ENCODE data around the gene CDX1.

CDX1 gene

DNA sequence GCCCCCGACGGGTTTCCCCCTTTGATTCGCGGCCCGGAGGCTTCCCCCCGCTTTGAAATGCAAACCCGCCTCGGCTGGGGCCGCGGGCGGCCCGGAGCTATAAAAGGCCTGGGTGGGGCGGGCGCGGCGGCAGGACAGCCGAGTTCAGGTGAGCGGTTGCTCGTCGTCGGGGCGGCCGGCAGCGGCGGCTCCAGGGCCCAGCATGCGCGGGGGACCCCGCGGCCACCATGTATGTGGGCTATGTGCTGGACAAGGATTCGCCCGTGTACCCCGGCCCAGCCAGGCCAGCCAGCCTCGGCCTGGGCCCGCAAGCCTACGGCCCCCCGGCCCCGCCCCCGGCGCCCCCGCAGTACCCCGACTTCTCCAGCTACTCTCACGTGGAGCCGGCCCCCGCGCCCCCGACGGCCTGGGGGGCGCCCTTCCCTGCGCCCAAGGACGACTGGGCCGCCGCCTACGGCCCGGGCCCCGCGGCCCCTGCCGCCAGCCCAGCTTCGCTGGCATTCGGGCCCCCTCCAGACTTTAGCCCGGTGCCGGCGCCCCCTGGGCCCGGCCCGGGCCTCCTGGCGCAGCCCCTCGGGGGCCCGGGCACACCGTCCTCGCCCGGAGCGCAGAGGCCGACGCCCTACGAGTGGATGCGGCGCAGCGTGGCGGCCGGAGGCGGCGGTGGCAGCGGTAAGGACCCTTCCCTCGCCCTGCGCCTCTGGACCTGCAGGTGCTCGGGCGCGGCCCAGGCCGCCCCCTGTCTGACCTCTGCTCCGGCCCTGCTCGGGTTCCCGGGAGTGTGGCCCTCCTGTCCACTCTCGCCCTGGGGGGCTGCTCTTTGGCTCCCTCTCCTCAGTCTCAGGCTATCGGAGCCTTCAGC is at the start of gene CDX1:
TSS of gene CDX1 (plus strand) at position 129 of the 862 bp plus-strand sequence. CDS start at position 228, 99 bp downstream.
- DNase-seq (ENCODE audit: insufficient read length, low spot score) (no peak), FAIRE-seq (no peak)
- TF ChIP-seq, protein P1, sequence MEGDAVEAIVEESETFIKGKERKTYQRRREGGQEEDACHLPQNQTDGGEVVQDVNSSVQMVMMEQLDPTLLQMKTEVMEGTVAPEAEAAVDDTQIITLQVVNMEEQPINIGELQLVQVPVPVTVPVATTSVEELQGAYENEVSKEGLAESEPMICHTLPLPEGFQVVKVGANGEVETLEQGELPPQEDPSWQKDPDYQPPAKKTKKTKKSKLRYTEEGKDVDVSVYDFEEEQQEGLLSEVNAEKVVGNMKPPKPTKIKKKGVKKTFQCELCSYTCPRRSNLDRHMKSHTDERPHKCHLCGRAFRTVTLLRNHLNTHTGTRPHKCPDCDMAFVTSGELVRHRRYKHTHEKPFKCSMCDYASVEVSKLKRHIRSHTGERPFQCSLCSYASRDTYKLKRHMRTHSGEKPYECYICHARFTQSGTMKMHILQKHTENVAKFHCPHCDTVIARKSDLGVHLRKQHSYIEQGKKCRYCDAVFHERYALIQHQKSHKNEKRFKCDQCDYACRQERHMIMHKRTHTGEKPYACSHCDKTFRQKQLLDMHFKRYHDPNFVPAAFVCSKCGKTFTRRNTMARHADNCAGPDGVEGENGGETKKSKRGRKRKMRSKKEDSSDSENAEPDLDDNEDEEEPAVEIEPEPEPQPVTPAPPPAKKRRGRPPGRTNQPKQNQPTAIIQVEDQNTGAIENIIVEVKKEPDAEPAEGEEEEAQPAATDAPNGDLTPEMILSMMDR (IDR thresholded peaks at IDR 0.05; ENCODE audit: insufficient read depth, missing control alignments), result no peak

DNA sequence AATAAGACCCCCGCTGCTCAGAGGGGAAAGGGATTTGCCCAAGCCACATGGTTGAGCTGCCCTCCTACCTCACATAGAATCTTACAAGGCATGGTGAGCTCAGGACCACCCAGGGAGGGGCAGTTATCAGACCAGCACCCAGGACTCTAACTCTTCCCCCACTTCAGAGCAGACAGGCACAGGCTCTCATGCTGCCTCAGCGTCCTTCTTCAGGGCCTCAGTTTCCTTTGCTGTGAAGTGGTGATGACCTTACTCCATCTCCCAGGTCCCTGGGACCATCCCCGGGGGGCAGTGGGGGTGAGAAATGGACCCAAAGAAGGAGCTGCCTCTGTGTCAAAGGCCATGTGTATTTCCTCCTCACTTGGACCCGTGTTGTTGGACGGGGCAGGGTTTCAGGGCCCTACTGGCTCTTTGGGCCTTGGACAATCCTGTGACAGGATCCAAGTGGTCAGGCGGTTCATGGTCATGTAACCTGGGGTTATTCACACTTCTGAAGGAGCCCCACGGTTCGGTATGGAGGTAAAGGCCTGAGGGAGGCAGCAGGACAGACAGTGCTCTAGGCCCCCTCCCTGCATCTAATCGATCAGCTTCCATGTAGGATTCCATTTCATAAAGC is 48.5 kb upstream of the CDX1 start:
- FAIRE-seq (no peak), DNase-seq (ENCODE audit: insufficient read length, low spot score) (no peak)
- TF ChIP-seq, protein P1 (IDR thresholded peaks at IDR 0.05; ENCODE audit: insufficient read depth, missing control alignments), result no peak

DNA sequence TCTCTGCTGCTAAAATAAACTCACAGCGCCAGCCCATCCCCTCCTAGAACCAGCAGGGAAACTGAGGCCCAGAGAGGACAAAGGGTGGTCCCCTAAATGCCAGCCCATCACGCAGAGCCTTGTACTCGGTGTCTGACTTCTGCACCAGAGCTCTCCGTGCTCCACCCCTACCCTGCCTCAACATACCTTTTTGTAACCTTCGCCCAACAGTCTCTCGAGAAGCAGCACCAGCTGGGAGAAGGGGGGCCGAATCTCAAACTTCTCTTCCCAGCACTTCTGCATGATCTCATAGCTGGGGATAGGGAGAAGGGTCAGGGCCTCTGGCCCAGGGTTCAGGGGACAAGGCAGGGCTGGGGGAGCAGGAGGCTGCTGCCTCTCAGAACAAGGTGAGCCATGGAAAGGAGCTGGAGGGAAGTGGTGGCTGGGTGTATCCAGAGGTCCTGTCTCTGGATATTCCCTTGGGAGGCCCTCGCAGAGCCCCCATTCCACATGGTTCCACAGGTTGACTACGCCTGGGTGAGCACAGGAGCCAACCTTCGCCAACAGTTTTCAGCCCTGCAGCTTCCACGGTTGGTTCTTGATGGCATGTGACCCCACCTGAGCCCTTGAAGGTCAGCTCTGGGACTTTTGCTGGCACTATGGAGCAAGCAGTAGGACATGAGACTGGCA is 47.9 kb upstream of the CDX1 start:
- DNase-seq (ENCODE audit: insufficient read length, low spot score), result no peak
- FAIRE-seq, result no peak
- TF ChIP-seq, protein P1 (IDR thresholded peaks at IDR 0.05; ENCODE audit: insufficient read depth, missing control alignments), result no peak

DNA sequence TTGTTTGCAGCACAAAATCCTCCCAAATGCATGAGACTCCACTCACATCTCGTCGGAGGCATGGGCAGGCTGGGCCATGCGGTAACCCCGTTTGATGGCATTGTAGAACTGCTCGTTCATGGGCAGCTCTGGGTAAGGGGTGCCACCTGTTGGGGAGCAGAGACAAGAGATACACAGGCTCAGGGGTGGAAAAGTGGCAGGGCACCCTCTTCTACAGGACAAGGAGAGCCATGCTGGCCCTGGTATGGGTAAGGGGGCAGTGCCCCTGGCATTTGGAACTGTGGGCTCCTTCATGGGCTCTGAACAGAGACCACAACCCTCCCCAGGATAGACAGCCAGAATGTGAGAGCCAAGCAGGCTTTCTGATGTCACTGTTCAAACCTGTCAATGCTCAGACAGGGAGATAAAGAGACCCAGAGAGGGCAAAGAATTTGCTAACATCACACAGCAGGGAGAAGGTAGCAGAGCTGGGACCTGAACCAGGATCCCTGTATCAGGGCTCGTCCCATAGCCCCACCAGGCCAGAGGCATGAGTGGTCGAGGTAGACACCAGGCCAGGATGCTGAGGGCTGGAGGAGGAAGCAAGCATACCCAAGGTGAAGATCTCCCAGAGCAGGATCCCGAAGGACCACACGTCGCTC is 47.0 kb upstream of the CDX1 start:
- DNase-seq (ENCODE audit: insufficient read length, low spot score), result no peak
- no peak for FAIRE-seq
- TF ChIP-seq, protein P1 (IDR thresholded peaks at IDR 0.05; ENCODE audit: insufficient read depth, missing control alignments), result no peak

DNA sequence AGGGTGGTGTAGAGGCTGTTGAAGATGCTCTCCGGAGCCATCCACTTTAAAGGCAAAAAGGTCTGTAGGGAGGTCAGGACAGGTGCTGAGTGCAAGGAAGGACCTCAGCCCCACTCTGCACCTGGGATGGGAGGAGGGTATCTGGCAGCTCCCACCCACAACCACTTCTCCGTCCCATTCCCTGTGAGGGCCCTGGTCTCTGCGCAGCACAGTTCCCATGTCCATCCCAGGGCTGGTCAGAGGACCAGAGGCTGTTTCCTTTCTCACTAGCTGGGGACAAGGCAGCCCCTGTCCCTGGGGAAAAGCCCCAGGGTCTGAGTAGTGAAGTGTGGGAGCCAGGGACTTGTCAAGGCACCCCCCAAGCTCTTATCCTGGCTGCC is 46.5 kb upstream of the CDX1 start:
- DNase-seq (ENCODE audit: insufficient read length, low spot score) (no peak), FAIRE-seq (no peak)
- TF ChIP-seq, protein P1 (IDR thresholded peaks at IDR 0.05; ENCODE audit: insufficient read depth, missing control alignments), result no peak

DNA sequence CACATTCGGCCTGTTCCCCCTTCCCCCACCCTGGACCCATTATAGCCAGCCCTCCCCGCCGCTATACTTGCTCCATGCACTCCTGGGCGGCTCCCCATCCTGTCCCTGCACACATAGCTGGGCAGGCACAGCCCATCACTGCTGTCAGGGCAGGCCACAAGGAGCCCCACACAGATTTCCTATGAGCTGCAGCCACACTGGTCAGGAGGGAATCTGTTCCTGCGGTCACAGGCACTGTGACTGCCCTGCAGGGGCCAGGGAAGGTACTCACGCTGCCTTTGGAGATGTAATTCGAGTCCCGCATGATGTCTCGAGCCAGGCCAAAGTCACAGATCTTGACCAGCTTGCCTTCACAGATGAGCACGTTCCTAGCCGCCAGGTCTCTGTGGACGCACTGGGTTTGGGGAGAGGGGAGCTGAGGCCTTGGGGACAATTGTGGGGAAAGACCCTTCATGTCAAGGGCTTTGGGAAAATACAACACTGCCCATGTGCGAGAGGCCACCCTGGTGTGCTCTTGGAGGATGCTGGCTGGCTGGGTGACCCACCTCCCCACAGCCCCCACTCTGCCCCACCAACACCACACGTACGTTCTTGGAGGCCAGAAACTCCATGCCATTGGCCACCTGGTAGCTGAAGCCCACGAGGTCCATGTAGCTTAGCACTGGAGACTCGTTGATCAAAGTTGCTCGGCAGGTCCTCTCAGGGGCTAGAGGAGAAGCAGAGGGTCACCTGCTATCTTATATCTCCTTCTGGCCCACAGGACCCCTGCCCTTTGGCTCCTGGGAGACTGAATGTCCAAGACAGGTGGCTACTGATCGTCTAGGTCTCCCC is 45.7 kb upstream of the CDX1 start:
- no peak for FAIRE-seq
- TF ChIP-seq, protein P1 (IDR thresholded peaks at IDR 0.05; ENCODE audit: insufficient read depth, missing control alignments), result no peak
- DNase-seq (ENCODE audit: insufficient read length, low spot score), result no peak

Data from D721Med (cell line).